ENCODE results near the gene CT45A7.
"Not testable (repeated sequence)": the region's sequence is repeated elsewhere in the genome, so short reads cannot be mapped to it uniquely, and the experiment has no call there.

DNA sequence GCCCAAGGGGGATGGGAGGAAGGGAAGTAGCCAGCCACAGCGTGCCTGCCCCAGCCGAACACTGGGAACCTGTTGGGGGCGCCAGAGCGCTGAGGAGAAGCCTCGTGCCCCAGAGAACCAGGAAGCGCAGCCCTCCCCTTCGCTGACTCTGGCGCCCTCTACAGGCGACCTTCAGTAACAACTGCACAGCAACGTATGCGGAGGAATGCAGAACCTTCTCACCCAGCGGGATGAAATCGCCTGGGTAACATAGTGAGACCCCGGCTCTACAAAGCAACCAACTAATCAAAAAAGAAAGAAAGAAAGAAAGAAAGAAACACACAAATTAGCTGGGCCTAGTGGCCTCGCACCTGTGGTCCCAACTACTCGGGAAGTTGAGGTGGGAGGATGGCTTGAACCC is 34.4 kb downstream of the CT45A7 start, which contains the start of gene CT45A6:
- TF ChIP-seq, protein P1, sequence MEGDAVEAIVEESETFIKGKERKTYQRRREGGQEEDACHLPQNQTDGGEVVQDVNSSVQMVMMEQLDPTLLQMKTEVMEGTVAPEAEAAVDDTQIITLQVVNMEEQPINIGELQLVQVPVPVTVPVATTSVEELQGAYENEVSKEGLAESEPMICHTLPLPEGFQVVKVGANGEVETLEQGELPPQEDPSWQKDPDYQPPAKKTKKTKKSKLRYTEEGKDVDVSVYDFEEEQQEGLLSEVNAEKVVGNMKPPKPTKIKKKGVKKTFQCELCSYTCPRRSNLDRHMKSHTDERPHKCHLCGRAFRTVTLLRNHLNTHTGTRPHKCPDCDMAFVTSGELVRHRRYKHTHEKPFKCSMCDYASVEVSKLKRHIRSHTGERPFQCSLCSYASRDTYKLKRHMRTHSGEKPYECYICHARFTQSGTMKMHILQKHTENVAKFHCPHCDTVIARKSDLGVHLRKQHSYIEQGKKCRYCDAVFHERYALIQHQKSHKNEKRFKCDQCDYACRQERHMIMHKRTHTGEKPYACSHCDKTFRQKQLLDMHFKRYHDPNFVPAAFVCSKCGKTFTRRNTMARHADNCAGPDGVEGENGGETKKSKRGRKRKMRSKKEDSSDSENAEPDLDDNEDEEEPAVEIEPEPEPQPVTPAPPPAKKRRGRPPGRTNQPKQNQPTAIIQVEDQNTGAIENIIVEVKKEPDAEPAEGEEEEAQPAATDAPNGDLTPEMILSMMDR (IDR thresholded peaks at IDR 0.05): not testable (repeated sequence)
- not testable (repeated sequence) for TF ChIP-seq POLR2A (IDR thresholded peaks at IDR 0.05)

All from thyroid gland (tissue), 4 donors.